Activated T-helper 1 cell treated with anti-CD3 and anti-CD28 coated beads, Interleukin-2, amount 50 U/mL, for 16 hours (primary cell): Measurements from ENCODE around the gene NEDD1.

Source experiments
- DNase-seq, 2 donors: peaks; one replicate each; pipeline ENCODE4 v3.0.0-alpha.2; 2020; ENCODE audit warnings: low read depth in 1 of 2, low spot score in 1 of 2

The NEDD1 gene, protein sequence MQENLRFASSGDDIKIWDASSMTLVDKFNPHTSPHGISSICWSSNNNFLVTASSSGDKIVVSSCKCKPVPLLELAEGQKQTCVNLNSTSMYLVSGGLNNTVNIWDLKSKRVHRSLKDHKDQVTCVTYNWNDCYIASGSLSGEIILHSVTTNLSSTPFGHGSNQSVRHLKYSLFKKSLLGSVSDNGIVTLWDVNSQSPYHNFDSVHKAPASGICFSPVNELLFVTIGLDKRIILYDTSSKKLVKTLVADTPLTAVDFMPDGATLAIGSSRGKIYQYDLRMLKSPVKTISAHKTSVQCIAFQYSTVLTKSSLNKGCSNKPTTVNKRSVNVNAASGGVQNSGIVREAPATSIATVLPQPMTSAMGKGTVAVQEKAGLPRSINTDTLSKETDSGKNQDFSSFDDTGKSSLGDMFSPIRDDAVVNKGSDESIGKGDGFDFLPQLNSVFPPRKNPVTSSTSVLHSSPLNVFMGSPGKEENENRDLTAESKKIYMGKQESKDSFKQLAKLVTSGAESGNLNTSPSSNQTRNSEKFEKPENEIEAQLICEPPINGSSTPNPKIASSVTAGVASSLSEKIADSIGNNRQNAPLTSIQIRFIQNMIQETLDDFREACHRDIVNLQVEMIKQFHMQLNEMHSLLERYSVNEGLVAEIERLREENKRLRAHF

DNA sequence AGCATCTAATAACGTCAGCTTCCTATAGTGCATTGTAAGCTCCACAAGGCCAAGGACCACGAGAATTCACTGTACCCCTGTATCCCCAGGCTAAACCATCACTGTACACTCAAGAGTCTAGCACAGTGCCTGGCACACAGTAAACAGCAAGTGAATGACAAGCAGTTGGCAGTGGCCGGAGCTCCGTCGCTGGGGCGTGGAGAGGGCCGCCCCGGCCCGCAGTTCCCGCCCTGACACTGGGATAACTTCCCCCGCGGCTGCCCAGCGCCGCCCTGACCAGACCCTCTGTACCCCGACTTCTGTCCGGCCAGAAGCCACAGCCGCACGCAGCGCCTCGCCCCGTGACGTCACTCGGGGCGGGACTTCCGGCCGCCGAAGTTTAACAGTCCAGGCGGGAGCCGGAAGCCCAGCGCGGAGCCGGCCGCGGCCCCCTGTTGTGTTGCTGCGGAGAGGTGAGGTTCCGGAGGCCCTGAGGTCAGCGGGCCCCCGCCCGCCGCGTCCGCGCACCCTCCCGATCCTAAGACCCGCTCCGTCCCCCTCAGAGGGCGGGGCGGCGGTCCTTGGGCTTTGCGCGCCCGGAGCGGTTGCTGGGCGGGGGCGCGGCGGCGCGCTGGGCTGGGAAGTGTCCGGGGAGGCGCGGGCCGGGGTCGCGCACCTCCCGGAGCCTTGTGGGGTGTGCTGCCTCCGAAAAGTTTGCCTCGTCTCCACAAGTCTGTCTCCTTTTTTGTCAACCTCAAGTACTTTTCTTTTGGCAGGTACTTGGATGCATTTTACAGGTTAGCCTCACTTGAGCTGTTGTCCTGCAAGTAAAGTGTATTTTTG is at the start of gene NEDD1:
Gene NEDD1, plus strand, starts transcription at position 409 of the 822 bp plus-strand sequence. CDS start 2,503 bp downstream, outside the sequence.
- peak; percentile 66 to 73 for DNase-seq

DNA sequence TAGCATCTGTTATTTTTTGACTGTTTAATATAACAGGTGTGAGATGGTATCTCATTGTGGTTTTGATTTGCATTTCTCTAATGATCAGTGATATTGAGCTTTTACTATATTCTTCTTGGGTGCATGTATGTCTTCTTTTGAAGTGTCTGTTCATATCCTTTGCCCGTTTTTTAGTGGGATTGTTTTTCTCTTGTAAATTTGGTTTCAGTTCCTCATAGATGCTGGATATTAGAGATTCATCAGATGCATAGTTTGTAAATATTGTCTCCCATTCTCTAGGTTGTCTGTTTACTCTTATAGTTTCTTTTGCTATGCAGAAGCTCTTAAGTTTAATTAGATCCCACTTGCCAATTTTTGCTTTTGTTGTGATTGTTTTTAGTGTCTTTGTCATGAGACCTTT is 48.9 kb upstream of the NEDD1 start:
- DNase-seq: no peak

DNA sequence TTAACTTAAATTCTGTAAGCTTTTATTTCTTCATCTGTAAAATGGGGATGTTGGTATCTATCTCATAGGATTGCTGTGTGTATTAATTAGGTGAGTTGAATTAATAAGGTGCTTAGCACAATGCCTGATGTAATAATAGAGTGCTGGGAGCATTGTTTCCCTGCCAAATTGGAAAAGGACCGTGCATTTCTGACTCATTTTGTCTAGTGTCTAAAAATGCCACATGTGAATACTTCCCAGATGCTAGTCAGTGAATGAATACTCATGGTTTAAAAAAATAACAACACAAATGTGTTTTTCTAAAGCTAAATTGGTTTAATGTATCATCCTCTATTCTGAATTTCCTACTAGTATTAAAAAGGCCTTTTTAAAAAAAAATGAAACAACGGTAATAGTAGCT is 45.4 kb upstream of the NEDD1 start:
- no peak for DNase-seq

DNA sequence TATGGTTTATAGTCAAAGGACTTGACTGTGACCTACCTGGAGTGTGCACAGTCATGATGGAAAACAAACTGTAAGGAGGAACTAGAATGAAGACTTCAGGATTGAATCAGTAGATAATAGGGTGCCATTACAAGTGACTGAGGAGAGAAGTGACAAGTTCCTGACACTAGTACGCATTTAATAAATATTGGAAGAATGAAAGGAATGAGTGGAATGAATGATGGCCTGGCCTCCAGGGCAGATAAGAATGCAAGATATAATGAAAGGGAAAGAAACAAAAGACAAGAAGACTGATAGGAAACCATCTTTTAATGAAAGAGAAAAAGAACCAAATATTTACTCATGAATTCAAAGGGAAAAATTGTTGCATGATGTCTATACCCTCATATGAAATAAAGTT is 44.7 kb upstream of the NEDD1 start:
- DNase-seq: no peak

DNA sequence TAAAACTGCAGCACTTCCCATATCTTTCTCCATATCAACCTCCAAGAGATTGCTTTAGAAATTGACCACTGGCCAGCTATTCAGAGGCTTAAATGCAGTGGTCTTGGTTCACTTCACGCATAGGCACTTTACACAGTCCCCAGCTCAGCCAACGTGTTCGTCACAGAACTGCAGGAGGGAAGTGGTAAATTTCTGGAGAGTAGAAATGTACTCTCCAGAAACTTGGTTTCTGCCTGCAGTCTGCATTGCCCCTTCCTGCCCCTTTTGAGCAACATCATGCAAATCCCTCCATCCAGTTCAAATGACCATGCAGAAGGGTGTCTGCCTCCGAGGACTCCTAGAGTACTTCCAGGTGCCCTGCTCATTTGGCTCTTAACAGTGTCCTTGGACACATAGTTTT is 42.7 kb upstream of the NEDD1 start:
- no peak for DNase-seq

DNA sequence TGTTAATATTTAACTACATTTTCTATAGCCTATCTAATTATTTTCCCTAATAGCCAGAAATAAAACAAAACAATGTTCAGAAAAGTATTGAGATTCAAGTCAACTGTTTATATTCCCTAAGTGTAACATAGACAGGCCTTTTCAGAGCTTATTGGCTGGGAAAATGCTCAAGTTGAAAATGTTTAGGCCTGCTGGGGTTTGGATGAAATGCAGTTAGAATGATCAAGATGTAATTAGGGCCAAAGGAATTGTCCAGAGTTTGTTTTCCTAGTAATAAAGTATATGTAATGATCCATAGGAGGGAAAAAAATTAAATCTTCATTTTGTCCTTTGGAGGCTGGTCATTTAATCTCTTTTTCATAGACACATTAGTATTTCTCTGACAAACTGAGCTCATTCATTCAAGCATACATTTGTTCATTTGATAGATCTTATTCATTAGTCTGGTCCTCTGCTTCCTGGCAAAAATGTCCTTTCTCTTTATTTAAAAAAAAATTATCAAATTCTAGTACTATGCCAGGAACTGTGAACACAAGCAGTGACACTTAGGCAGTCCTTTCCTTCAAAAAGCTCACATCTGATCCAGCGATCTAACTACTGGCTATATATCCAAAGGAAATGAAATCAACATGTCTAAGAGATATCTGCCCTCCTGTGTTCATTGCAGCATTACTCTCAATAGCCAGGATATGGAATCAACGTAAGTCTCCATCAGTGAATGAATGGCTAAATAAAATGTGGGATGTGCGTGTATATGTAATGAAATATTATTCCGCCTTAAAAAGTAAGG is 40.1 kb upstream of the NEDD1 start:
- DNase-seq: no peak

DNA sequence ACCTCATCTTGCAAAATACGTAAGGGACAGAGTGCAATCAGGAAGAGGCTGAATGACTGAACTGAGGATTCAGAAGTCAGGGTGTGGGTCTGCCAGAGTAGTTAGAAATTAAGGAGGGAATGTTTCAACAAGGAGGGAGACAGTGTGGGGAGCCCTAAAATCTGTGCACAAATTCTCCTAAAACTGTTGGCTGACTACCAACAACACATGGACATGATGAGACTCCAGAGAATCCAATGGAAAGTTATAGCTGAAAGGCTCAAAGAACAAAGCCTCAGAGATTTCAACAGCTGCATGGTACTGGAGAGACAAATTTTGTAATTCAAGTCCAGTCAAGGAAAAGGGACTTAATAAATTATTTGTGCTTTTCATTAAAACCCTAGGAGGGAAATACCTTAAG is 36.1 kb upstream of the NEDD1 start:
- no peak for DNase-seq

DNA sequence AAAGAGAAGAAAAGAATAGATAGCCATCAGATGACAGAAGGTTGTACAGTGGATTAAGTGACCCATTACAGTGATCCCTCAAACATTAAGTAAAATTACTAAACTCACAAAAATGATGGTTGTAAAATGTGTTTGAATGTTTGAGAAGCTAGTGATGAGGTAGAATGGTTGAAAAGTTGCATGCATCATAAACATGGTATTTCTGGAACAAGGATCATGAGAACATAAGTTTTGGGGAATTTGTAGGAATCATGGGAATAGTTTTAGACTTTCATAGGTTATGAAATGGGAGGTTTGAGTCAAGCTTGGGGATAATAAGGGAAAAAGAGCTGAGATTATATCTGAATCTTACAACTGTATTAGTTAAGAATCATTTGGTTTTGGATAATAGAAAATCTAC is 34.1 kb upstream of the NEDD1 start:
- no peak for DNase-seq

DNA sequence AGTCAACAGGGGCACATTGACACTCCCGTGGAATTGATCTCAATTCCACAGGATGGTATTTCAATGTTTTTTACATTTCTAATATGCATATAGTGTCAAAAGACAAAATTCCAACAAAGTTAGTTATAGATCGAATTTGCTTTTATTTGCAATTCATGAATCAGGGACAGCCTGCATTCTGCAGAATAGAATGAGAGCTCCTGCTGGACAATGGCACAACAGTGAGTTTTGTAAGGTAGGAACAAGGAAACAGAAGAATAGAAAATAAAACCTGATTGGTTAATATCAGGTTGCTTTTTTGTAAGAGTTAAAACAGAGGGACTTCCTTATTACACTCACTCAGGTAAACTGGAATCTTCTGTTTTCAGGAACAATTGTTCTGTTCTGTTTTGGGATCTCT is 32.8 kb upstream of the NEDD1 start:
- no peak for DNase-seq

DNA sequence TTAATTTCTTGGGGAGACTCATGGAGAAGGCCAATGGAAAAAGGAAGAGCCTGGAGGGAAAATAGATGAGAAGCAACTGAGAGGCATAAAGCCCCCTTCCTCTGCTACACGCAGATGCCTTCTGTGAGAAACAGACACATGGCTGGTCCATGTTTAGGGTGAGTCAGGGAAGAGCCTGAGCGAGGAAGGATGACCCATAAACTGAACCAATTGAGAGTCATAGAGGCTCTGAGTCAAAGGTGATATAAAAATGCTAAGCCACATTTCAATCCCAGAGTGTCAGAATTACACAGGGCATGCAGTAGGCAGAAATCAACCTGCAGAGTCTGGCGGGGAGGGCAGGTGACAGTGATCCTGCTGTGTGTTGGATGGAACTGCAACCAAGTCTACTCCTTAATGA is 30.1 kb upstream of the NEDD1 start:
- no peak for DNase-seq

DNA sequence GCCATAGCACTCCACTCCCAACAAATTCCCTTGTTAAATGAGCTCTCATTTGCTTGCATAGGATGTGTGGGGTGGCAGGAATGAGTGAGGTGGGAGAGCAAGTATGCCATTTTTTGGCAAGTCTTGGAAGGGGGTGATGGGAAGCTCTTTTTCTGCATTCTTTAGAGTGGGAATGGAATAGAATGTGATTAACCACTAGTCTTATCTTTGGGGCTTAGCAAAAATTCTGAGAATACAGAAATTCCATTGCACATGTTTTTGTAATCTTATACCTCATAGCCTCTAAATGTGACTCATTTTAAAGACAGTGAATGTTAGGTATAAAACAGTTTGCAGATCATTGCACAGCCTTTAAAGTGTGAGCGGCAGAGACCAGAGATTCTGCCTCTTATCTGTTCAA is 28.4 kb upstream of the NEDD1 start:
- DNase-seq: no peak

DNA sequence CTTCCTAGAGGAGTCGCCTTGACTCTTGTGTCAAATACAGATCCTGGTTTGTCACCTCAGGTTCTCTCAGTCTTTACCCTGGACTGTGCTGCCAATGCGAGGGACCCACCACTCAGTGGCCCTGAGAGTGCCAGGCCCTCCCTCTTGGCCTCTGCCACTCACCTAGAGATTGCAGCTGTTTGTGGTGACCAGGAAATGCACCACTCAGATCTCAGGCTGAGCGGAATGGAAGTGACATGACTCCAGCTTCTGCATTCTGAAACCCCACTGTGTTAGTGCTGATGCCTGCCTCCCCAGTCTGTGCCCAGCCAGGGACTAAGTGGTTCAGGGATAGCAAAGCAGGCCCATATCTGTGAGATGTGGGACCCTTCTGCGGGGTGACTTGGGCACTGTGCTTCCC is 27.8 kb upstream of the NEDD1 start:
- no peak for DNase-seq

DNA sequence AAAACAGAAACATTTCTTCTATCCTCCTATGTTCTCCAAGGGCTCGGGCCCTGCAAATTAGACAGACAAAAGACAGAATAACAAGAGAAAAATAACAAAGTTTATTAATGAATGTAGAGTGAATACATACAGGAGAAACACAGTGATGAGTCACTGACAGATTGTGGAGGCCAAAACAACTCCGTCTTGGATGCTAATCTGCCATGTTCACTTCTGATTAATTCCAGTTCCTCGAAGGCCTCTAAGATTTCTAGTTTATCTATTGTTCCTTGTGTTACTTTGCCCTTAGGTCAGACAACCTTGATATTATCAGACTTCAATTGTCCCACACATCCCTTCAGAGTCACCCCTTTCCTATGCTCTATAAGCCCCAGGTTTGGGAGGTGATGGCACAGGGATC is 26.8 kb upstream of the NEDD1 start:
- no peak for DNase-seq

DNA sequence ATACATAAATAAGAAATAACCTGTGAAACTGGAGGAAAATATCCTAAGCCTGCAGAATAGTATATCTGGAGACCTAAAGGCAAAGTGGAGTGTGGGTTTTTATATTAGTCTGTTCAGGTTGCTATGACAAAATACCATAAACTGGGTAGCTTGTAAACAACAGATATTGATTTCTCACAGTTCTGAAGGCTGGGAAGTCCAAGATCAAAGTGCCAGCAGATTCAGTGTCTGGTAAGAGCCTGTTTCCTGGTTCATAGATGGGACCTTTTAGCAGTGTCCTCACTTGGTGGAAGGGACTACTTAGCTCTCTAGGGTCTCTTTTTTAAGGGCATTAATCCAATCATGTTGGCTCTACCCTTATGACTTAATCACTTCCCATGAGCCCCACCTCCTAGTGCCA is 25.4 kb upstream of the NEDD1 start:
- no peak for DNase-seq

DNA sequence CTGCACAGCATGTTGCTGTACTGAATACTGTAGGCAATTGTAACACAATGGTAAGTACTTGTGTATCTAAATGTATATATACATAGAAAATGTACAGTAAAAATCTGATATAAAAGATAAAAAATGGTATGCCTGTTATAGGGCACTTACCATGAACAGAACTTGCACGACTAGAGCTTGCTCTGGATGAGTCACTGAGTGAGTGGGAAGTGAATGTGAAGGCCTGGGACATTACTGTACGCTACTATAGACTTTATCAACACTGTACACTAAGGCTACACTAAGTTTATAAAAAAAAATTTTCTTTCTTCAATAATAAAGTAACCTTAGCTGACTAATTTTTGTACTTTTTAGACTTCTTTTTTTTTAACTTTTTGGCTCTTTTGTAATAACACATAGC is 24.2 kb upstream of the NEDD1 start:
- no peak for DNase-seq

DNA sequence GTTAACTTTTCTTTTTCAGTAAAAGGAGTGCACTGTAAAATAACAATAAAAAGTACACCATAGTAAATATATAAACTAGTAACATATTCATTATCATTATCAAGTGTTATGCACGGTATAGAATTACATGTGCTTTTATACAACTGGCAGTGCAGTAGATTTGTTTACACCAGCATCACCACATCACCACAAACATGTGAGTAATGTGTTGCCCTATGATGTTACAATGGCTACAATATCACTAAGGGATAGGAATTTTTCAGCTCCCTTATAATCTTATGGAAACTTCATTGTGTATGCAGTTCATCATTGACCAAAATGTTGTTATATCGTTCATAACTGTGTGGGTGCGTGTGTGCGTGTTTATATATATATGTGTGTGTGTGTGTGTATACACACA is 23.5 kb upstream of the NEDD1 start:
- DNase-seq: no peak

DNA sequence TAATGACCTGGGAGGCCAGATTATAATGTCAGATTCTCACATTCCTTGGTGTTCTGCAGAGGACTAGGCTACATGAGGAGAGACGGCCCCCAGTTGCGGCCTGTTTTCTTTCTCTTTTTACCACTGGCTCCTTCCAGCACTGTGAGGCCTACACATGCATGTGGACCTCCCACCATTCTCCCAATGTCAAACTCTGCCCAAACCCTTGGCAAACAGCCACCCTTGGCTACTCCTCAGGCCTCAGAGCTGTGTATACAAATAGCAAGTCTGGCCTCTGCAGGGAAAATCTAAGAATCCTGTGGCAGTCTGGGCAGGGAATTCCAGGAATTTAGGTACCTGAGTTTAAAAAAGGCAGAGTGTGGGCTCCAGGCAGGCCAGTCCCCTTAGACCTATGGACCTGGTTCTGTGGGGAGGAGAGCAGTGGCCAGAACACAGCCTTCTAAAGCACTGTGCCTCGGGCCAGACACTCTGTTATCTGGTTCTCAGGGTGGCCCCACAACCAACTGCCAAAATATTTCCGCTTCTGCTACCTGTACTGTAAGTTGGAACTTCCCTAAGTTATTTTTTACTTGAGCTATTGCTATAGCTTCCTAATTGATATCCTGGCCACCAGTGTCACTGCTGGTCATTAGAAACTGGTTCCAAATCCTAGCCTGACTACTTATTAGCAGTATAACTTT is 19.9 kb upstream of the NEDD1 start:
- no peak for DNase-seq

DNA sequence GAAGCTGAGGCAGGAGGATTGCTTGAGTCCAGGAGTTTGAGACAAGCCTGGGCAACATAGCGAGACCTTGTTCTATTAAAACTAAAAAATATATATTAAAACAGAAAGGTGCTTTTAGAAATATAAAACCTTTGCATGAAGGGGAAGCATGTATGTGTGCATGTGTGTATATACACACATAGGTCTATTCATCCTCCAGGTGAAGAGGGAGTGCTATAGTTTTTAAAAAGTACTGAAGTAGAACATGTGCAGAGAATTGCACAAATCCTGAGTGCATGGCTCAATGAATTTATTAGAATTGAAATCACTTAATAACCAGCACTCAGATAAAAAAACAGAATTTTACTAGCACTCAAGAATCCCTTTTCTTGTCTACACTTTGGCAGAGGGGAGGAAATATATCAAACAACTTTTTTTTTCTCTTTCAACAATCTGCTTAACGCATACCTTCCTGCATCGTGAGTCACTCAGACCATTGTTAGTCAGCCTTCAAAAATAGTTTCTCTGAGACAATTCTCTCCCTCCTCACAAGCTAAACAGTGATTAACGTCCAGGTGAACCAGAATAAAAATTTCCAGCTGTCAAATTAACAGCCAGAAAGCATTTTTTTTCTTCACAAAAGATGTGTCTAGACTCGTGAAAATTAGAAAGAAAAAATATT is 17.7 kb upstream of the NEDD1 start:
- DNase-seq: no peak

DNA sequence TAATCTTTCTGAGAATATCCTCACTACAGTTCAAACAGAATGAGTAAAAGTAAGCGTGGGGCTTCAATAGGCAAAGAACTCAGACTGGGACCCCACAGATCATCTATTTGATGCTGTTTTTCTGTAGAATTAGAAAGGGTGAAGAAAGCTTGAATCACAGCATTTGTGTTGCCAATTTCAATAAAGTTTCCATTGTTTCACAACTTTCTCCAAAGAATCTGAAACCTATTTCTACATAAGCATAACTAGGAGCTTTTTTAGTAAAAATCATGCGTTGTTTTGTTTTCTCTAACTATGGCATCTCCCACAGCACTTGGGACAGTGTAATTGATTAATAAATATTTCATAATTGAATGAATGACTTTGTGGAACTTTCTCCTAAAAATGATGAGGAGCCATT is 16.7 kb upstream of the NEDD1 start:
- no peak for DNase-seq

DNA sequence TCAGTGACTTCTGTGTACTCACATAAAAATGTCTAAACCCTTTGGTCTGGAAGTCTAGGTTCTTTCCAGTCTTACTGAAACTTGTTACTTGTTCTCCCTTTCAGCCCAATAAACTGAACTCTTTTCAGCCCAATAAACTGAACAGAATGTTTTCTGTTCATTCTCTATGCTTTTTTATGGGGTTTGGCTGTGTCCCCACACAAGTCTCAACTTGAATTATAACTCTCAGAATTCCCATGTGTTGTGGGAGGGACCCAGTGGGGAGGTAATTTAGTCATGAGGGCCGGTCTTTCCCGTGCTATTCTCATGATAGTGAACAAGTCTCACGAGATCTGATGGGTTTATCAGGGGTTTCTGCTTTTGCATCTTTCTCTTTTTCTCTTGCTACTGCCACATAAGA is 15.0 kb upstream of the NEDD1 start:
- DNase-seq: no peak
